ENCODE results near the gene PCBP3.
"Not testable (repeated sequence)": the region's sequence is repeated elsewhere in the genome, so short reads cannot be mapped to it uniquely, and the experiment has no call there.

The PCBP3 gene

DNA sequence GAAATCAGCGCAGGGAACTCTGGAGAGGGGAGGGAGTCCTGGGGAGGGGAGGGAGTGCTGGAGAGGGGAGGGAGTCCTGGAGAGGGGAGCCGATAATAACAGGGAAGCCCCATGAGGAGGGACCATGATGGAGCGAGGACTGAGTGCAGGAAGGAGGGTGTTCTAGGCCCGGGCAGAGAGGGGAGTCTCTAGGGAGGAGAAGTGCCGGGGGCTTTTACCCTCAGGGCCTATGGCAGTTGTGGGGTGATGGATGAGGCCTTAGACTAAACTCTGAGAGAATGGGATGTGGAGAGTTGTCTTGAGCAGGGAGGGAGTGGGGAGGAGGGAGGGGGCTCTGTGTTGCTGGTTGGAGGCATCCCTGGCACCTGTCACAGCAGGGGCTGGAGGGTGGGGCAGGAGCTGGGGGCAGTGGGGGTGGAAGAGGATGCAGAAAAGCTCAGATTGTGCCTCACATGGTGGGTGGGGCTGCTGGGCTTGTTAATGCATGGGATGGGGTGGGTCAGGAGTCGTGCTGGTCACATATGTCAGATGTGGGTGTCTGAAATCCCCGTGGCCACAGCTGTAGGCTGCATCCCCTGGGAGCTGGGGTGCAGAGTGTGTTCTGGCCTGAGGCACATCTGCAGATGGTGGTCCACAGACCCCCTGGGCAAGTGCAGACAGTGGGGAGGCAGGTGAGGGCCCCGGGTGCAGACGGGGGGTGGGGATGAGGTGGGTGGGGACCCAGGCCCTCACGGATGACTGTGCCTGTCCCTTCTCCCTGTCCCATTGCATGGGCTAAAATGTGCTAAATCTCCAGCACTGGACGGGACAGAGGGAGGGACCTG lies 249.6 kb downstream of the PCBP3 start:
- DNase-seq (ENCODE audit: low read depth in 2 of 2), result no peak

GRCh38 chr21:45893740-45894449 lies 250.4 kb downstream of the PCBP3 start:
- no peak for DNase-seq (ENCODE audit: low read depth in 2 of 2)

DNA sequence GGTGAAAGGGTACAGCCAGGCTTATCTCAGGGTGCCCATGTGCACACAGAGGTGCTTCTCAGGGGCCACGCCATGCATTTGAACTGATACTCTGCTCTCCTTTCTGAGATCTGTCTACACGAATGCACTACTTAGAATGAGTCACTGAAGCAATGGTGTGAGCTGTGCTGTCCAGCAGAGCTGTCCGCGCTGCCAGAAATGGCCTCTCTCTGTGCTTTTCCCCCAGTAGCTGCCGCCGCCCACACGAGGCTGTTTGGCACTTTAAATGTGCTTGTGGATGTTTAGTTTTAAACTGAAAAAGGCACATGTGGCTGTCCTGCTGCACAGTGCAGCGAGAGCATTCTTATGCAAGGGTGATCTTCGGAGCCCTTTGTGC lies 250.9 kb downstream of the PCBP3 start:
- DNase-seq (ENCODE audit: low read depth in 2 of 2), result no peak

DNA sequence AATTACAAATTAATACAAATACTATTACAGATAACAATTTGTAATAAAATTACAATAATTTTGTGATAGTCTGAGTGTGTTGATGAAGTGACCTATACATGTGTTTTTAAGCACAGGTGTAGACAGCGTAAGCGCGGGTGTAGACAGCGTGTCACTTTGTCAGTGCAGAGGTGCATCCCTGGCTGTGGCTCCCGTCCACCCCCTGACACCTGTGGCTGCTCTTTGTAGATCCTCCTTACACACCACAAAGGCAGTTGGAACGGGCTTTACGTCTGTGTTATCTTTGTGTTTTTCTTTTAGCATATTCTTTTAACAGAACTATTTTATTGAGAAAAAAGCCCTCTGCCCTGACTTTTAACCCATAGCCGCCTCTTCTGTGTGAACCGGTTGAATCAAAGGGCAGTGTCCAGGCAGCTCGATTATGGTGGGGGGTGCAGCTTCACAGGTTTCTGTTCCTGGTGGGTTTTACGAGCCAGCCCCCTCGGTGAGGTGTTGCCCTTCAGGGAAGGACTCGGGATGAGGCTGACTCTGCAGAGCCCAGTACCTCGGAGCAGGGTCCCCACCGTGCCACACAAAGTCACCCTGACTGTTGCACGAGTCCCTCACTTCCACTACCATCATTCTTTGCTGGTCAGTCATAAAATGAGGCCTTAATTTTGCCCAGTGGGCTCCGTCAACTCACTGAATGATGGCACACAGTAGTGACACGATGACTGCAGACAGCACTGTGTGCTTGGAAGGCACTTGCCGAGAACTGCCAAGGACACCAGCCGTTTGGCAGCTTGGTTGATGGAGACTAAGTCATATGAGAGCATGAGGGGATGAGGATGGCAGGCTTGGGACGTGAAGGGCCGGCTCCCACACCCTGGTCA lies 251.6 kb downstream of the PCBP3 start:
- no peak for DNase-seq (ENCODE audit: low read depth in 2 of 2)

DNA sequence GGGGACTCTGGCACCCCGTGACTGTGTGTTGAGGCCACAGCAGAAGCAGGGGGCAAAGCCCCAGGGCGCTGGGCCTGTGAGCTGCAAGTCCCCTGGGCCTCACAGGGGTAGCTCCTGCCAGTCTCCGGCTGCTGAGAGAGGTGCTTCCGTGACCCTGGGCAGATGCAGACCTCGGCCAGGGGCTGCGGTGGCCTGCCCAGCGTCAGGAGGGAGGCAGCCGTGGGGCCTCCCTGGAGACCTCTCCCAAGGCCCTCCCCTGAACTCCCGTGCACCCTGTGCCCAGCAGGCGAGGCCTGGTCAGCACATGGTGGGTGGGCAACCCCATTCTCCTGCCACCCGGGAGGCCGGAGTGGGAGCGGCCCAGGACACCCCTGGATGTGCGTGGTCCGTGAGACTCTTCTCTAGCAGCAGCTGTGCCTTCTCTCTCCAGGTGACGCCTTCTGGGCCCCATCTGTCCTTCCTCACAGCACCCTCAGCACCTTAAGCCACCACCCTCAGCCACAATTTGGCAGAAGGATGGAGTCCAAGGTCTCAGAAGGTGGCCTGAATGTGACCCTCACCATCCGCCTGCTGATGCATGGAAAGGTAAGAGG lies 252.3 kb downstream of the PCBP3 start:
- DNase-seq (ENCODE audit: low read depth in 2 of 2), result no peak

DNA sequence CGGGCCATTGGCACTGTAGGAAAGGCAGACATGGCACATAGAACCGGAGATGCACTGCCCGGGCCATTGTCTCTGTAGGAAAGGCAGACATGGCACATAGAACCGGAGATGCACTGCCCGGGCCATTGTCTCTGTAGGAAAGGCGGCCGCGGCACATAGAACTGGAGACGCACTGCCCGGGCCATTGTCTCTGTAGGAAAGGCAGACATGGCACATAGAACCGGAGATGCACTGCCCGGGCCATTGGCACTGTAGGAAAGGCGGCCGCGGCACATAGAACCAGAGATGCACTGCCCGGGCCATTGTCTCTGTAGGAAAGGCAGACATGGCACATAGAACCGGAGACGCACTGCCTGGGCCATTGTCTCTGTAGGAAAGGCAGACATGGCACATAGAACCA lies 252.9 kb downstream of the PCBP3 start:
- DNase-seq (ENCODE audit: low read depth in 2 of 2), result not testable (repeated sequence)

- no peak for DNase-seq (ENCODE audit: low read depth in 2 of 2)
Measured at GRCh38 chr21:45897191-45898027, 253.9 kb downstream of the PCBP3 start.

GRCh38 chr21:45898028-45898350 lies 254.5 kb downstream of the PCBP3 start:
- no peak for DNase-seq (ENCODE audit: low read depth in 2 of 2)

DNA sequence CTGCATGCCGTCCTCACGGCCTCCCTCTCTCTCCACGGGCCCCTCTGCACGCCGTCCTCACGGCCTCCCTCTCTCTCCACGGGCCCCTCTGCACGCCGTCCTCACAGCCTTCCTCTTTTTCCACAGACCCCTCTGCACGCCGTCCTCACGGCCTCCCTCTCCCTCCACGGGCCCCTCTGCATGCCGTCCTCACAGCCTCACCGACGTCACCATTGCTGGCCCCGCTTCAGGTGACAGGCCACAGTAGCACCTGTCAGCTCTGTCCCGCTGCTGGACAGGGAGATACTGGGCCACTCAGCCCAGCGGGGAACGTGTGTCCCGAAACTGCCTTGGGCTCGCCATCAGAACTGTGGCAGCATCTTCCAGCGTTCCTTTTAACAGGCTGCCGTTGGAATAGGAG lies 255.3 kb downstream of the PCBP3 start:
- no peak for DNase-seq (ENCODE audit: low read depth in 2 of 2)

DNA sequence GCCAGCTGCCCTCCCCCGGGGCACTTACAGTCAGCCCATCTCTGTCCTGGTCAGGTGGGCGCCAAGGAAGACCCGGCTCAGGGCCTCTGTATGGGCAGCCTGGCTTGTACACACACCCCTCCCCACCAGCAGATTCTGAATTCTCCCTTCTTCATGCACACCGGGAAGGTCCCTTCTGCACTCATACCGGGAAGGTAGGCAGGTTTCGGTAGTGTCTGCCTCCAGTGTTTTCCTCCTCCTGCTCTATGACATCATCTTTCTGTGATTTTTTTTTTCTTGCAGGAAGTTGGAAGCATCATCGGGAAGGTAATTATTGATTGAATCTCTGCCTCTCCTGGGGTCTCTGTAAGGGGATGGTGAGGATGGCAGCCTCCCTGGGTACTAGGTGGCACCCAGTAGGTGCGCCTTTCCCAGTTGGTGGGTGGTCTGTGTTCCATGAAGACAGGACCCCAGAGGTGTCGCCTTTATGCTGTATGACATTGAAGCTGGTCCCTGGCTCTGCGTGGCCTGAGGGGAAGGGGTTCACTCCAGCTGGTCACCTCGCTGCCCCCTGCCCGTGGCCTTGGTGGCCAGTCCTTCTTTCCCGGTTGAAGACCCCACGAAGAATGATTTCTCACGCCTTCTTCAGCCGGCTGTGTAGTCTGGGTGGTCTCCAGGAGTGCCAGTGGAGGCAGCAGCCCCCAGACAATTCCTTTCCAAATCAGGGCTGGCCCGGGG lies 255.9 kb downstream of the PCBP3 start:
- DNase-seq (ENCODE audit: low read depth in 2 of 2), result no peak

- no peak for DNase-seq (ENCODE audit: low read depth in 2 of 2)
Measured at GRCh38 chr21:45900034-45900868, 256.7 kb downstream of the PCBP3 start.

DNA sequence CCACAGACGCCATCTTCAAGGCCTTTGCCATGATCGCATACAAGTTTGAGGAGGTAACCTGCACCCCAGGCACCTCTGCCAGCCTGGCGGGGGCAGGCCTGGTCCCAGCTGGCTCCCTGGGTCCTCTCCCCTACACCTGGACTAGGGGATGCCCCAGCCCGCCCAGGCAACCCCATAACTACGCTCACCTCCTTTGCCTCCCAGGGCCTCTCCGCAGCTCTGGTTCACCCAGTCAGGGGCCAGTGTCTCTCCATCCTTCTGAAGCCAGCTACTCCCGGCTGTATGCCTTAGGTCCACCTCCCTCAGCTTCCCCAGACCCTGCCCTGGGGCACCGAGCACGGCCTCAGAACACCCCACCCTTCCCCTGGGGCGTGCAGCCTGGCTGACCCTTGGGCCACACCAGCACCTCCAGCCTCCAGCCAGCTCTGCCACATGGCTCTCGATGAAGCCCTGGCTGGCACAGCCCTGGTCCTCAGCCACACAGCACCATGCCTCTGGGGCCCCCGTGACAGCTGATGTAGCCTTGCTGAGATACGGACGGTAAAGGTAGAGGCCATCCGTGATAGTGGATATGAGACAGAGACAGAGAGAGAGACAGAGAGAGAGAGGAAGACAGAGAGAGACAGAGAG lies 257.7 kb downstream of the PCBP3 start:
- DNase-seq (ENCODE audit: low read depth in 2 of 2), result no peak

DNA sequence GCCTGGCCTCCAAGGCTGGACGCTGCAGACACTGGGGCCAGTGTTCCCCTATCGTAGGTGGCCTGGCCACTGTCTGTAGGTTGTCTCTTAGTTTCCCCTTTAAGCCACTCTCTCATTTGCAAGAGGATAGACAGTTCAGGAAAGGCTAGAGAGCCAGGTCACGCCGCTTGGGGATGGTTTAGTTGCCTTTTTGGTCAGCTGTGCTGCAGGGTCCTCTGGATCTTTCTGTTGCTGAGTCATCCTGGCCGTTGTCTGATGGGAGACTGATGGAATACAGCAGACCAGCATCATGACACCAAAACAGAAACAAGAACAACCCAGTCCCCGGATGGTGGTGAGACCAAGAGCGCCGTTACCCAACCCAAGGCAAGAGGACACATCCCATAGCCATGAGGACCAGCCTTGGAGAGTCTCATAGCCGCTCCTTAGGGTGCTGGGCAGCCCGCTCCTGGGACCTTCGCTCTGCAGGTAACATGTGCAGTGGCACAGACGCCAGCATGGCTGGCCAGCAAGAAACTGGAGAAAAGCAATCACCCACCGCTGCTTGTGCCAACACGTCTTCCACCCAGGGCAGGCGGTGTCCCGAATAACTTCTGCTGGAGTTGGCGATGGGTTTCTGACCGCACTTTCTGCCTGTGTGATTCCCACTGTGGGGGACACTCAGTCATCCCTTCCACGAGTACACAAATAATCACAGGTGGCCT lies 258.9 kb downstream of the PCBP3 start:
- DNase-seq (ENCODE audit: low read depth in 2 of 2), result no peak

DNA sequence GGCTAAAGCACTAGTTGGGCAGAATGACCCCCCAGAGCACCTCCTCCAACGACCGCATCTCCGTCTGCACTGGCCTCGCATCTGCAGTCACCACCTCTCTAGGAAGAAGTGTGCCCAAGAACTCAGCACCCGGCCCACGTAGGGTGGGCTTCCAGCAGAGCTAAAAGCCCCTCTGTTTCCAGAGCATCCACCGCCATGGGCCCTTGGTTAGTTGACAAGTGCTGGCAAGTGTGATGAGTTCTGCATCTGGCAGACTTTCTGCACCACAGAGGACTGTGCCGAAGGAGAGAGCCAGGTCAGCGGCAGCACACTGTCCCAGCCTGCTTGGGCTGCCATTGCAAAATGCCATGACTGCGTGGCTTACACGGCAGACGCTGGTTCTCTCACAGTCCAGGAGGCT lies 261.7 kb downstream of the PCBP3 start:
- no peak for DNase-seq (ENCODE audit: low read depth in 2 of 2)

- DNase-seq (ENCODE audit: low read depth in 2 of 2), result no peak
Measured at GRCh38 chr21:45906196-45906805, 262.8 kb downstream of the PCBP3 start.

DNA sequence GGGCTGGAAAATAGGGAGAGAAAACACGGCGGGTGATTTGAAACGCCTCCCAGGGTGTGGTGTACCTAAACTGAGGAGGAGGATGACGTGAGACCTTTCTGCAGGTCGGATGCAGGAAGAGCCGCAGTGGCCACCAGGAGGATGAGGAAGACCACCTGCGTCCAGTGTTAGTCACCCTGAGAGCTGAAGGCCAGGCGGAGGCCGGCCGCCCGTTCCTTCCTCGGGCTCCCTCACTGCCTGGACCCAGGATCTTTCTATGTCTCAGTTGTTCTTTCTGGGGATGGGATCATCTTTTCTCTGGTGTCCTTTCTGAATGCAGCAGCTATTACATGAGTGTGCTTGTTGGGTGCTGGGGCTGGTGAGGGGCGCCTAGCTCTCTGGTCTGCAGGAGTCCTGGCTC lies 263.3 kb downstream of the PCBP3 start:
- no peak for DNase-seq (ENCODE audit: low read depth in 2 of 2)

- no peak for DNase-seq (ENCODE audit: low read depth in 2 of 2)
Measured at GRCh38 chr21:45908536-45909237, 265.2 kb downstream of the PCBP3 start.

All from activated CD8-positive, alpha-beta memory T cell treated with anti-CD3 and anti-CD28 coated beads for 4 hours (primary cell).